Omental fat pad (tissue), 4 donors: ENCODE results near the gene BCR. TPM values are rescaled to one million over a fixed set of nuclear protein-coding genes. Genes with fewer than 3 reads are reported as not detected.

Experiments used
- ATAC-seq: fragments of 150-250 bp; one replicate; pipeline ENCODE4 v1.9.1; 2016; ENCODE audit warnings: mild to moderate bottlenecking, moderate library complexity; ENCODE audit not compliant: low FRiP score
- DNase-seq: peaks from one replicate; pipeline ENCODE4 v3.0.0-alpha.2; 2019; ENCODE audit warnings: low spot score
- total RNA-seq, 4 donors: library from RNA; depleted of rRNA; stranded (reverse); fragments of >200 nt; gene quantifications; one replicate each; pipeline ENCODE4 v1.1.0, GENCODE V29; 2016
- TF ChIP-seq, protein P1 (sequence below), 3 donors: fragments of 450-650 bp; IDR thresholded peaks; one replicate each; pipeline ENCODE4 v1.5.1; 2016 to 2017; ENCODE audit warnings: antibody characterized with exemption in 3 of 3, mild to moderate bottlenecking in 3 of 3, moderate library complexity in 2 of 3

Gene BCR
- total RNA-seq, 4 donors from 2014 or later, result 34.8 to 128 (median 51.4) TPM

DNA sequence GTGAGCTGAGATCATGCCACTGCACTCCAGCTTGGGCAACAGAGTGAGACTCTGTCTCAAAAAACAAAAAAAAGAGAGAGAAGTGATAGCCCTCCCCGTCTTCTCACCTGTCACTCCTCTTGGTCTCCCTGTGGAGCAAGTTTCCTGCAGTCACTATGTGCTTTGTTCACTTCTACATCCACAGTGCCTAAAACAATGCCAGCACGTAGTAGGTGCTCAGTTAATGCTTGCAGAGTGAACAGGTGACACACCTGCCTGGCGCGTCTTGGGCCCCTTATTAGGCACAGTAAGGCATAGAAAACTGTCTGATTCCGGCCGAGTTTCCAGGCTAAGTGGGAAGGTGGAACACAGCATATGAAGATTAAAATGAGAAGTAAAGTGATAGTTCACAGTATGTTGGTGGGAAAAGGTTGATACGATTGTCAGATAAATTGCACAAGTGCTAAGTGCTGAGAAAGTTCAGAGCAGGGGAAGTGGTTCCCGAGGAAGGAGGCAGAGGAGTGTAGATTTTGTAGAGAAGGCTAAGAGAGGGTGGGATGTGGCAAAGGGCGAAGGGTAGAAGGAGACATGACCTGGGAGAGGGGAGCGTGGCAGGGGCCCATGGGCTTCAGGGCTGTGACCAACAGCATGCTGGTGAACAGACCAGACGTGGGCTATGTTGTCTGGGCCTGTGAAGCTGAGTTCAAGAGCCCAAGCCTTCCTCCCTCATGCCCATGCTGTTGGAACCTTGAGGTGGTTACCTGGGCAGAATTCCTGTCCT lies 41.9 kb downstream of the BCR start:
- DNase-seq, result no peak
- ATAC-seq, result no peak
- TF ChIP-seq, protein P1, sequence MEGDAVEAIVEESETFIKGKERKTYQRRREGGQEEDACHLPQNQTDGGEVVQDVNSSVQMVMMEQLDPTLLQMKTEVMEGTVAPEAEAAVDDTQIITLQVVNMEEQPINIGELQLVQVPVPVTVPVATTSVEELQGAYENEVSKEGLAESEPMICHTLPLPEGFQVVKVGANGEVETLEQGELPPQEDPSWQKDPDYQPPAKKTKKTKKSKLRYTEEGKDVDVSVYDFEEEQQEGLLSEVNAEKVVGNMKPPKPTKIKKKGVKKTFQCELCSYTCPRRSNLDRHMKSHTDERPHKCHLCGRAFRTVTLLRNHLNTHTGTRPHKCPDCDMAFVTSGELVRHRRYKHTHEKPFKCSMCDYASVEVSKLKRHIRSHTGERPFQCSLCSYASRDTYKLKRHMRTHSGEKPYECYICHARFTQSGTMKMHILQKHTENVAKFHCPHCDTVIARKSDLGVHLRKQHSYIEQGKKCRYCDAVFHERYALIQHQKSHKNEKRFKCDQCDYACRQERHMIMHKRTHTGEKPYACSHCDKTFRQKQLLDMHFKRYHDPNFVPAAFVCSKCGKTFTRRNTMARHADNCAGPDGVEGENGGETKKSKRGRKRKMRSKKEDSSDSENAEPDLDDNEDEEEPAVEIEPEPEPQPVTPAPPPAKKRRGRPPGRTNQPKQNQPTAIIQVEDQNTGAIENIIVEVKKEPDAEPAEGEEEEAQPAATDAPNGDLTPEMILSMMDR (IDR thresholded peaks at IDR 0.05), result no peak

DNA sequence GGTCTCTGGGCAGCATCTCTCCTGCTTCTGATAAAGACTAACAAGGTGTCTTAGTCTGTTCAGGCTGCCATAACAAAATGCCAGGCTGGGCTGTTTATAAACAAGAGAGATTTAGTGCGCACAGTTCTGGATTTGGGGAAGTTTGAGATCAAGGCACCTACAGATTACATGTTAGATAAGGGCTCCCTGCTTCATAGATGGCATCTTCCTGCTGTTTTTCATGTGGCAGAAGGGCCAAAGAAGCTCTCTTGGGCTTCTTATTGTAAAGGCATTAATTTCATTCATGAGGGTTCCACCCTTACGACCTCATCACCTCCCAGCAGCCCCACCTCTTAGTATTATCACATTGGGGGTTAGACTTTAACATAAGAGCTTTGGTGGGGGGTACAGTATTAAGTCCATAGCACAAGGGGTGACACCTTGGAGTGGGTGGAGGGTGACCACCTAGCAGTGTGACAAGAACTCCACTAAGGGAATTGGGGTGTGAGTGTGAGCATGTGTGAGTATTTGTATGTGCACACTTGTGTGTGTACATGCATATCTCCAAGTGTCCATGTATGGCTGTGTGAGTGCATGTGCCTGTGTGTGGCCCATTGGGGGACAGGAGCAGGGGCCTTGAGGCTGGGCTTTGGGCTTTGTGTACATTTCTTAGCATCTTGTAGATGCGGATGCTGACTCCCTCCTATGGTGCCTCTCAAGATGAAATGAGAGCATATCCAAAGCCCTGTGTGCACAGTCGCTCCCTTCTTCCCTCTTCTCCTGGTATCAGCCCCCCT lies 42.7 kb downstream of the BCR start:
- no peak for ATAC-seq
- DNase-seq, result no peak
- TF ChIP-seq, protein P1 (IDR thresholded peaks at IDR 0.05), result no peak

- DNase-seq, result no peak
- TF ChIP-seq, protein P1 (IDR thresholded peaks at IDR 0.05), result no peak
- no peak for ATAC-seq
Measured at GRCh38 chr22:23223569-23224317, 43.4 kb downstream of the BCR start.

DNA sequence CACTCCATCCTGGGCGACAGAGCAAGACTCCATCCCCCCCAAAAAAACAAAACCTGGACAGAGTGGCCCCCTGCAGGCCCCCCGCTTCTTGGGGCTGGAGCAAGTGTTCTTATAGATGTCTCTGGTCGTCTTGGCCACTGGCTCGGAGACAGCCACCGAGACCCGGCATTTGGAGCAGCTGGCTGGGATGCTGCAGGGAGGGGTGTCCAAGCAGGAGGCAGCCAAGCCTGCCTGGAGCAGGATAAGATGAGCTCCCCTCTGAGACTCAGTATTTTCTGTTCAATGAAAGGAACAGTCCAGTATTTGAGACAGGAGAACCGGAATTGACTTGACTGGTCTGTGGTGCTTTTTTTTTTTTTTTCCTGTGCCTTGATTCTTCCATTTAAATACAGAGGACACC lies 44.5 kb downstream of the BCR start:
- TF ChIP-seq, protein P1 (IDR thresholded peaks at IDR 0.05), result no peak
- ATAC-seq (no peak), DNase-seq (no peak)

- ATAC-seq, result no peak
- TF ChIP-seq, protein P1 (IDR thresholded peaks at IDR 0.05), result no peak
- no peak for DNase-seq
Measured at GRCh38 chr22:23225337-23225723, 45.0 kb downstream of the BCR start.

DNA sequence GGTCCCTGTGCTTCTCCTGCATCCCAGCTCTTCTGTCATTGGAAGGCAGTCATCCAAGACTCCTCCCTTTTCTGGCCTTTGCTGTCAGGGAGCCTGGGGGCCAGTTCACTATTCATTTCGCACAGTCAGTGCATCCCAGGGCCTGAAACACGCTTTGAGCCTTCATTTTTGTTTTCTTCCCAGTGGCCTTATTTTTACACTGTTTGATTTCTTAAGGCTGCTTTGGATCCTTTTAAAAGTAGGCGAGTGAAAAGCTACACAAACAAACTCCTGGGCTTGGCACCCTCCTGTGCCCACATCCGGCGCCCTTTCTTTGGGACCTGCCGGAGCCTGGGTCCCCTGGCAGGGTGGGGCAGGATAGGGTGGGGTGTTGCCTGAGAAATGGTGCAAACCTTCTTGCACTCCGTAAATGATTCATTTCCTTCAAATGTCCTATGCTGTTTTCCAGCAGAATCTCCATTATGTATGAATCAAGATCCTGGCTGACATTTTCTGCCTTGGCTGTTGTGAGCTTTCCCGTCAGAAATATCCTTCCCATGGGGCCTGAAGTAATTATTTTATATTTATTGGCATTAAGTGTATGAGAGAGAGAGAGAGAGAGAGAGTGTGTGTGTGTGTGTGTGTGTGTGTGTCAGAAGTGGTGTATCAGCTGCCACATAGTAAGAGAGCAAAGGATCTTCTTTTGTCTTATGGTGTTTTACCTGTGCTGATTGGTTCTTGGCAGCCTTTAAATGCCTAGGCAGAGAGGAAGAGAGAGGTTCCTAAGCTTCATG lies 45.6 kb downstream of the BCR start:
- DNase-seq (no peak), ATAC-seq (peak; percentile 74)
- TF ChIP-seq, protein P1 (IDR thresholded peaks at IDR 0.05), result no peak
